Prostate gland (tissue), 2 donors: ENCODE measurements around the gene RAB37.

Source experiments
- CTCF ChIP-seq, 4 experiments: fragments of 200-600 bp in 2 of 4; fragments of 450-650 bp in 2 of 4; sonication (generic) in 2 of 4; IDR thresholded peaks; 1 replicate in 3 of 4; 2 replicates in 1 of 4; pipeline ENCODE4 v1.5.1; 2016 to 2019; ENCODE audit warnings: antibody characterized with exemption in 4 of 4, mild to moderate bottlenecking in 2 of 4, moderate library complexity in 2 of 4
- POLR2A ChIP-seq: fragments of 450-650 bp; IDR thresholded peaks from one replicate; pipeline ENCODE4 v1.6.1; 2016; ENCODE audit warnings: antibody characterized with exemption, mild to moderate bottlenecking

GRCh38 chr17:74733365-74734122 lies 3.5 kb upstream of the RAB37 start:
- TF ChIP-seq POLR2A (no peak), CTCF (IDR thresholded peaks at IDR 0.05) (no peak)
